ENCODE results near the gene EFEMP2. TPM values are rescaled to one million over a fixed set of nuclear protein-coding genes. Genes with fewer than 3 reads are reported as not detected.
"Not testable (repeated sequence)": the region's sequence is repeated elsewhere in the genome, so short reads cannot be mapped to it uniquely, and the experiment has no call there.

EFEMP2 gene
- total RNA-seq, 1 experiment from 2014 or later: 31.2 TPM

- BruUV-seq (replicated peaks): no TSS peak
- no peaks in the 10 kb centered on the region for H3K36me3 ChIP-seq (ENCODE audit: insufficient read depth, low read length, poor library complexity, severe bottlenecking)
- no peaks in the 10 kb centered on the region for H3K27me3 ChIP-seq (replicated peaks; ENCODE audit: insufficient read depth, low read depth, low read length, poor library complexity)
These were observed 21.5 kb upstream of the EFEMP2 start for GRCh38 chr11:65894034-65894591.

GRCh38 chr11:65892661-65893317 lies 20.2 kb upstream of the EFEMP2 start:
- H3K4me1 ChIP-seq (ENCODE audit: insufficient read depth, low read length, poor library complexity, severe bottlenecking): peaks cover 38% of the 10 kb centered on the region
- intact Hi-C loops (cut with micrococcal nuclease; ENCODE audit: unreplicated experiment): no loop called here
- H3K27me3 ChIP-seq (replicated peaks; ENCODE audit: insufficient read depth, low read depth, low read length, poor library complexity): no peaks in the 10 kb centered on the region
- BruUV-seq (replicated peaks): no TSS peak
- no peaks in the 10 kb centered on the region for H3K36me3 ChIP-seq (ENCODE audit: insufficient read depth, low read length, poor library complexity, severe bottlenecking)
- TF ChIP-seq CTCF (conservative IDR thresholded peaks at IDR 0.05; ENCODE audit: low read depth, low read length): no peak
- no peak for TF ChIP-seq EZH2 (IDR thresholded peaks at IDR 0.05; ENCODE audit: borderline replicate concordance, low read depth, low read length, poor library complexity, severe bottlenecking)
- no peak for DNase-seq (ENCODE audit: low spot score)
- CTCF ChIA-PET: interaction anchor here (1.1 kb wide), 1 partner anchor 33 kb away, joined by 3 read pairs; no protein-coding TSS in a partner anchor
- no peaks in the 10 kb centered on the region for H3K9me3 ChIP-seq (ENCODE audit: low read depth, low read length, poor library complexity, severe bottlenecking)
- H3K27ac ChIP-seq (ENCODE audit: low read depth, low read length, poor library complexity, severe bottlenecking): peak overlapping the region; percentile 88
- peak overlapping the region; percentile 87 for H3K4me3 ChIP-seq (ENCODE audit: low read depth, low read length, poor library complexity, severe bottlenecking)
- POLR2A ChIA-PET (ENCODE audit: low non-redundant PET): interaction anchor here (0.6 to 0.7 kb wide), 3 partner anchors 14 to 229 kb away, joined by 3 to 21 read pairs (median 3); no protein-coding TSS in a partner anchor

More at GRCh38 chr11:65894034-65894591, 21.5 kb upstream of the EFEMP2 start:
- Histone ChIP-seq H3K9me3 (ENCODE audit: low read depth, low read length, poor library complexity, severe bottlenecking) (no peaks in the 10 kb centered on the region), H3K27ac (ENCODE audit: low read depth, low read length, poor library complexity, severe bottlenecking) (no peak overlapping the region), H3K4me1 (ENCODE audit: insufficient read depth, low read length, poor library complexity, severe bottlenecking) (peaks cover 39% of the 10 kb centered on the region), H3K4me3 (ENCODE audit: low read depth, low read length, poor library complexity, severe bottlenecking) (no peak overlapping the region)
- ChIA-PET CTCF (no interaction called here), POLR2A (ENCODE audit: low non-redundant PET) (no interaction called here)
- intact Hi-C loops (cut with micrococcal nuclease; ENCODE audit: unreplicated experiment): no loop called here
- DNase-seq (ENCODE audit: low spot score): no peak
- TF ChIP-seq EZH2 (IDR thresholded peaks at IDR 0.05; ENCODE audit: borderline replicate concordance, low read depth, low read length, poor library complexity, severe bottlenecking) (no peak), CTCF (conservative IDR thresholded peaks at IDR 0.05; ENCODE audit: low read depth, low read length) (no peak)

- peak overlapping the region; percentile 88 for H3K27ac ChIP-seq (ENCODE audit: low read depth, low read length, poor library complexity, severe bottlenecking)
- intact Hi-C loops (cut with micrococcal nuclease; ENCODE audit: unreplicated experiment); BruUV-seq (replicated peaks): not testable (repeated sequence)
These were observed 19.5 kb upstream of the EFEMP2 start for GRCh38 chr11:65892137-65892540.

More at GRCh38 chr11:65892137-65892540, 19.5 kb upstream of the EFEMP2 start:
- not testable (repeated sequence) for H3K27me3 ChIP-seq (replicated peaks; ENCODE audit: insufficient read depth, low read depth, low read length, poor library complexity); H3K36me3 ChIP-seq (ENCODE audit: insufficient read depth, low read length, poor library complexity, severe bottlenecking); DNase-seq (ENCODE audit: low spot score); H3K9me3 ChIP-seq (ENCODE audit: low read depth, low read length, poor library complexity, severe bottlenecking)
- Histone ChIP-seq H3K4me3 (ENCODE audit: low read depth, low read length, poor library complexity, severe bottlenecking) (peak overlapping the region; percentile 87), H3K4me1 (ENCODE audit: insufficient read depth, low read length, poor library complexity, severe bottlenecking) (peaks cover 44% of the 10 kb centered on the region)
- CTCF ChIA-PET: interaction anchor here (1.1 kb wide), 1 partner anchor 32 kb away, joined by 3 read pairs; no protein-coding TSS in a partner anchor
- POLR2A ChIA-PET (ENCODE audit: low non-redundant PET): interaction anchor here (0.7 kb wide), 1 partner anchor 229 kb away, joined by 3 read pairs; no protein-coding TSS in a partner anchor

Data from A673 (cell line).